ENCODE data around the gene ATMIN. TPM values are rescaled to one million over a fixed set of nuclear protein-coding genes. Genes with fewer than 3 reads are reported as not detected.

ATMIN gene
- total and polyA plus RNA-seq, 2 of the 13 experiments (the other 11 are each of a cell fraction or from before 2014, with no cell fraction given), result 34.6 to 60.4 TPM

- TF ChIP-seq, protein P1, sequence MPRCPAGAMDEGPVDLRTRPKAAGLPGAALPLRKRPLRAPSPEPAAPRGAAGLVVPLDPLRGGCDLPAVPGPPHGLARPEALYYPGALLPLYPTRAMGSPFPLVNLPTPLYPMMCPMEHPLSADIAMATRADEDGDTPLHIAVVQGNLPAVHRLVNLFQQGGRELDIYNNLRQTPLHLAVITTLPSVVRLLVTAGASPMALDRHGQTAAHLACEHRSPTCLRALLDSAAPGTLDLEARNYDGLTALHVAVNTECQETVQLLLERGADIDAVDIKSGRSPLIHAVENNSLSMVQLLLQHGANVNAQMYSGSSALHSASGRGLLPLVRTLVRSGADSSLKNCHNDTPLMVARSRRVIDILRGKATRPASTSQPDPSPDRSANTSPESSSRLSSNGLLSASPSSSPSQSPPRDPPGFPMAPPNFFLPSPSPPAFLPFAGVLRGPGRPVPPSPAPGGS (CRISPR knock-in tag; IDR thresholded peaks at IDR 0.05), result no peak
- TF ChIP-seq KDM4B (CRISPR knock-in tag; IDR thresholded peaks at IDR 0.05), result 0 out of 2 replicates have a peak, but pooled peaks have one; percentile 24
- no peak for TF ChIP-seq ZNF276 (CRISPR knock-in tag; IDR thresholded peaks at IDR 0.05; ENCODE audit: low read depth)
- TF ChIP-seq RERE (CRISPR knock-in tag; IDR thresholded peaks at IDR 0.05; ENCODE audit: low read depth), result no peak
- TF ChIP-seq PHF8 (CRISPR knock-in tag; IDR thresholded peaks at IDR 0.05), result peak; percentile 84
- peak; percentile 24; the same call in 1 of the 2 replicates for TF ChIP-seq SMAD9 (CRISPR knock-in tag; IDR thresholded peaks at IDR 0.05)
- no peak for TF ChIP-seq EEA1 (CRISPR knock-in tag; IDR thresholded peaks at IDR 0.05; ENCODE audit: borderline replicate concordance)
- TF ChIP-seq, protein P2, sequence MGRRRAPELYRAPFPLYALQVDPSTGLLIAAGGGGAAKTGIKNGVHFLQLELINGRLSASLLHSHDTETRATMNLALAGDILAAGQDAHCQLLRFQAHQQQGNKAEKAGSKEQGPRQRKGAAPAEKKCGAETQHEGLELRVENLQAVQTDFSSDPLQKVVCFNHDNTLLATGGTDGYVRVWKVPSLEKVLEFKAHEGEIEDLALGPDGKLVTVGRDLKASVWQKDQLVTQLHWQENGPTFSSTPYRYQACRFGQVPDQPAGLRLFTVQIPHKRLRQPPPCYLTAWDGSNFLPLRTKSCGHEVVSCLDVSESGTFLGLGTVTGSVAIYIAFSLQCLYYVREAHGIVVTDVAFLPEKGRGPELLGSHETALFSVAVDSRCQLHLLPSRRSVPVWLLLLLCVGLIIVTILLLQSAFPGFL (CRISPR knock-in tag; IDR thresholded peaks at IDR 0.05), result no peak
- no peak for TF ChIP-seq EP300 (IDR thresholded peaks at IDR 0.05; ENCODE audit: low read depth in 2 of 2, low read length in 2 of 2)
- TF ChIP-seq EP300 (CRISPR knock-in tag; IDR thresholded peaks at IDR 0.05; ENCODE audit: borderline replicate concordance), result no peak
- TF ChIP-seq REL (CRISPR knock-in tag; conservative IDR thresholded peaks at IDR 0.05), result peak; percentile 73; the same call in 1 of the 2 replicates
- no peak for TF ChIP-seq MTF1 (CRISPR knock-in tag; IDR thresholded peaks at IDR 0.05)
- no peak for TF ChIP-seq ZSCAN22 (CRISPR knock-in tag; IDR thresholded peaks at IDR 0.05)
- no peak for TF ChIP-seq ZNF597 (CRISPR knock-in tag; IDR thresholded peaks at IDR 0.05)
- no peak for TF ChIP-seq SRF (IDR thresholded peaks at IDR 0.05; ENCODE audit: low read depth, low read length)
- peak; percentile 21; the same call in 1 of the 2 replicates for TF ChIP-seq ZNF264 (CRISPR knock-in tag; IDR thresholded peaks at IDR 0.05)
- no peak for TF ChIP-seq ZNF143 (CRISPR knock-in tag; IDR thresholded peaks at IDR 0.05)
- TF ChIP-seq ZEB1 (IDR thresholded peaks at IDR 0.05; ENCODE audit: insufficient replicate concordance, low read depth), result no peak
- 0 out of 2 replicates have a peak, but pooled peaks have one; percentile 12 for TF ChIP-seq ZNF788 (CRISPR knock-in tag; IDR thresholded peaks at IDR 0.05; ENCODE audit: borderline replicate concordance)
- TF ChIP-seq, protein P3, sequence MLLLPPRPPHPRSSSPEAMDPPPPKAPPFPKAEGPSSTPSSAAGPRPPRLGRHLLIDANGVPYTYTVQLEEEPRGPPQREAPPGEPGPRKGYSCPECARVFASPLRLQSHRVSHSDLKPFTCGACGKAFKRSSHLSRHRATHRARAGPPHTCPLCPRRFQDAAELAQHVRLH (CRISPR knock-in tag; IDR thresholded peaks at IDR 0.05; ENCODE audit: borderline replicate concordance, low read depth), result no peak
Measured at GRCh38 chr16:81095653-81095952, 60.0 kb downstream of the ATMIN start (continued).
